HG02571 (cell line): ENCODE measurements around the gene HPGD.

Source experiments
- ATAC-seq: cut with Tn5 transposase; IDR thresholded peaks from one replicate; pipeline ENCODE4 v1.9.1; 2021; ENCODE audit warnings: mild to moderate bottlenecking, moderate library complexity; ENCODE audit not compliant: unreplicated experiment

The HPGD gene

DNA sequence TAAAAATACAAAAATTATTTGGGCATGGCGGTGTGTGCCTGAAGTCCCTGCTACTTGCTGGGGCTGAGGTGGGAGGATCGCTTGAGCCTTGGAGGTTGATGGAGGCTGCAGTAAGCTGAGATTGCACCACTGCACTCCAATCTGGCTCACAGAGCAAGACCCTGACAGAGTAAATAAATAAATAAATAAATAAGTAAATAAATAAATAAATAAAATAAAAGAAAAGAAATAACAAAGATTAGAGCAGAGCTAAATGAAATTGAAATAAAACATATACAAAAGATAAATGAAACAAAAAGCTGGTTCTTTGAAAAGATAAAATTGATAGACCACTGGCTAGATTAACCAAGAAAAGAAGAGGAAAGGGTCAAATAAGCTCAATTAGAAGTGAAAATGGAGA, 43.1 kb downstream of the HPGD start:
- no peak for ATAC-seq

GRCh38 chr4:174475528-174475927, 46.8 kb downstream of the HPGD start:
- ATAC-seq: no peak

GRCh38 chr4:174474457-174475075, 47.7 kb downstream of the HPGD start:
- no peak for ATAC-seq

DNA sequence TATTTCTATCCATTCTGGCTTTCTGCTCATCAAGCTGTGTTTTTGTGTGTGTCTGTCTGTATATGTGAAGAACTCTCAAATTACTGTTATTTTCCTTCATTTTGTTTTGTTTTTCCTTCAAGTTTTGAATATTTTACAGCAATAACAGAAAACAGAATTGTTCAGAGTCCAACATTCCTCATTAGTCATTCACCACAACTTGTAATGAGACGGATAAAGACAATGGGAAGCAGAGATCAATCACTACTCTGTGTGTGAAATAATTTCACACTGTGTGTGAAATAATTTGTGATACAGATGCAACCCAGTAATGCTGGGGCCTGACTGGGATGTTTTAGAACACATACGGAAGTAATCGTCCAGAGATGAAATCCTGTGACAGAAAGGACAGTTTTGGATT, 55.2 kb downstream of the HPGD start:
- ATAC-seq: no peak

- no peak for ATAC-seq
These were observed 57.3 kb downstream of the HPGD start for GRCh38 chr4:174464949-174465348.

- no peak for ATAC-seq
These were observed 60.7 kb downstream of the HPGD start for GRCh38 chr4:174461466-174462106.

- ATAC-seq: no peak
These were observed 61.6 kb downstream of the HPGD start for GRCh38 chr4:174460684-174461083.

DNA sequence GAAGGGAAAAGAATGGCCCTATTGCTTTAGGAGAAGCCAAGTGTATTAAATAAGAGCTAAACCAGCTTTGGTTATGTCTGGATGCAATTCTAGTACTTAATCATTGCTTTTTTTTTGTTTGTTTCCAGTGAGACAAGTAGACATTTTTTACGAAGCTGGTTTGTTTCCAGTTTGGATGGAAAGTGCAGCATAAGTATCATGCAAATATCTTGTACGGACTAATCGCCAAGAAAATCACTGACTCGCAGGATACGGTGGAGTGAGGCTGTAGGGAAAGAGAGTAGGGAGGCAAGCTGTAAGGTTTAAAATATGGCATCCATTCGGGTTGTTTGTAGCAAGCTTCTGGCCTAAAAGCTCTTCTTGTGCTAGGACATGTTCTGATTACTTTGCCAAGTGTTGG, 64.8 kb downstream of the HPGD start:
- ATAC-seq: no peak

DNA sequence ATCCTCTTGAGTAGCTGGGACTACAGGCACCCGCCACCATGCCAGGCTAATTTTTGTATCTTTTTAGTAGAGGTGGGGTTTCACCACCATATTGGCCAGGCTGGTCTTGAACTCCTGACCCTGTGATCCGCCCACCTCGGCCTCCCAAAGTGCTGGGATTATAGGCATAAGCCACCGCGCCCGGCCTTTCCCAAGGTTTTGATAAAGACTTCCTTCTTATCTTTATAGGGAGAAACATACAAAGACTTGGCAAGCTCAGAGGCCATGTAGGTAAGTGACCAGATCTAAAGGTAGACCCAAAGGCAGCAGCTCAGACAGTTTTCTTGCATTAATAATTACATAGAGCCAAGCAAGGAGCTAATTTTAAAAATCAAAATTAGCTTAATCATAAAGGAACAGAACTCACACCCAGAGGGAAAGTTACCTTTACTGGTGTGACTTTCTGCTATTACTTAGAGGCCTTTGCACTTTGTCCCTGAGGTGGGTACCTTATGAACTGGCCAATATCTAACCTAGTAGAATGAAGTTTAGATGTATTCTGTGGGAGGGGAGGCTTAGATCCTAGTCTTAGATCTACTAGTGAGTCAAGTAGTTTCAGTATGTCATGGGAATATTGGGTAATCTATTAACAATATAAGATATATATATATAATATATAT, 67.3 kb downstream of the HPGD start:
- ATAC-seq: no peak

GRCh38 chr4:174451718-174452296, 70.5 kb downstream of the HPGD start:
- no peak for ATAC-seq

DNA sequence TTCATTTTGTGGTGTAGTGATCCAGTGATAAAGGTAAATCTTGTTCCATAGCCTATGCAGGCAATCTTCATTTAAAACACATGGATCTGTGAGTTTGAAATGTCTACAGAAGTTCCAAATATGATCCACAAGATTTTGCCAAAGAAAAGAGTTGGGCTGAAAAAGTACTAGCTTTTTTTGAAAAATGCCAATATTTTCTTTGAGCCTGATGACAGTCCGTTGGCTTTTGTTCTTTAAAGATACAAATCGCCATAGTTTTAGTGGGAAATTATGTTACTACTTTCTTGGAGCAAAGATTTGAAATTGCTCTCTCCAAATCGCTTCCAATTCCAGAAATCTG, 71.5 kb downstream of the HPGD start:
- ATAC-seq: no peak

- no peak for ATAC-seq
These were observed 72.1 kb downstream of the HPGD start for GRCh38 chr4:174449944-174450785.

DNA sequence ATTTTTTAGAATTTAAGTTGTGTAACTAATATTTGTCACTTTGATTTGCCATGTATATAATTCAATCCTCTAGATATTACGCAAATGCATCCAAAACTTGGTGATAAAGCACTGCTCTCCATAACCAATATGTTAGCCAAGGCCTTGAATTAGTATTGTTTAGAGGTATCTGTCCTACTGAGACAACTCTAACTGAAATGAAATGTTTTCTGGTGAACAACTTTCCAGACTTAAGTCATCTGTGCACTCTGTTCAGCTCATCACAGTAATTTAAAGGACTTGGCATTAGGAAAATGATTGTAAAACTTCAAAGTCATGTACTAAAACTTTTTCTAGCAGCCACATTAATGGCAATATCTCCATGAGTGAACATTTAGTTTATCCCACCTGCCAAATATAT, 73.1 kb downstream of the HPGD start:
- no peak for ATAC-seq

DNA sequence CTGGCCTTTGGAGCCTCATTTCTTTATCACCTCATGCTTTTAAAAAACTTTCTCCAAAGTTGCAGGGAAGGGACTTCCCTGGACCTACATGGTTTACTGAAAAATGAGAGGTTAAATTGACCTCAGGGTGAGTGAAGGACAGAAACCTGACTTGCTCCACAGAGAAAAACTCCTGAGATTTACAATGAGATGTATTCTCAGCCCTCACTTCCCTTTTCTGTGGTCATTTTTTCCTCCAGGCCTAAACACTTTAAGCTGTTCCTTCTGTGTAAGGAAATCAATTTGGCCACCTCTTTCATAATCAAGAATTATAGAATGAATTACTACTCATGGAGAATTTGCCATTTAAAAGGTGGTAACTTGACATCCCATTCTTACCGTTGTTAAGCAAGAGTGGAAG, 77.9 kb downstream of the HPGD start:
- ATAC-seq: no peak
